GM06990 (cell line): Measurements from ENCODE around the gene TMEM135.

Source experiments
- DNase-seq: peaks from one replicate; pipeline ENCODE4 v3.0.0-alpha.2; 2011; ENCODE audit not compliant: insufficient read length; ENCODE audit errors: extremely low read depth
- H3K27me3 ChIP-seq: replicated peaks from 2 replicates; pipeline ENCODE4 v1.6.0; 2011; ENCODE audit warnings: low read length; ENCODE audit not compliant: control insufficient read depth, insufficient read depth
- H3K36me3 ChIP-seq: 2 replicates; pipeline ENCODE4 v1.5.1; 2011; ENCODE audit warnings: low read length; ENCODE audit not compliant: control insufficient read depth, insufficient read depth
- H3K4me3 ChIP-seq: replicated peaks from 2 replicates; pipeline ENCODE4 v1.5.1; 2011; ENCODE audit warnings: low read depth, mild to moderate bottlenecking, control low read depth, low read length
- CTCF ChIP-seq: IDR thresholded peaks from 2 replicates; pipeline ENCODE4 v1.5.1; 2011; ENCODE audit warnings: low read length, control low read depth, mild to moderate bottlenecking, inconsistent platforms; ENCODE audit not compliant: insufficient read depth, poor library complexity, severe bottlenecking

Gene TMEM135

GRCh38 chr11:87304412-87304811 lies 266.7 kb downstream of the TMEM135 start:
- Histone ChIP-seq H3K27me3 (no peaks in the 10 kb centered on the region), H3K36me3 (no peaks in the 10 kb centered on the region; the same call in 1 of the 2 replicates), H3K4me3 (no peak overlapping the region)
- no peak for DNase-seq
- no peak for TF ChIP-seq CTCF

GRCh38 chr11:87306262-87306851 lies 268.6 kb downstream of the TMEM135 start:
- H3K36me3 ChIP-seq: no peaks in the 10 kb centered on the region; the same call in 1 of the 2 replicates
- no peak overlapping the region for H3K4me3 ChIP-seq
- DNase-seq: no peak
- no peaks in the 10 kb centered on the region for H3K27me3 ChIP-seq
- TF ChIP-seq CTCF: no peak

- no peaks in the 10 kb centered on the region for H3K27me3 ChIP-seq
- no peak overlapping the region for H3K4me3 ChIP-seq
- no peak for TF ChIP-seq CTCF
- no peaks in the 10 kb centered on the region; the same call in 1 of the 2 replicates for H3K36me3 ChIP-seq
- DNase-seq: no peak
Measured at GRCh38 chr11:87307101-87307500, 269.4 kb downstream of the TMEM135 start.

GRCh38 chr11:87315229-87315628 lies 277.5 kb downstream of the TMEM135 start:
- Histone ChIP-seq H3K36me3 (no peaks in the 10 kb centered on the region), H3K27me3 (no peaks in the 10 kb centered on the region), H3K4me3 (no peak overlapping the region)
- TF ChIP-seq CTCF: no peak
- DNase-seq: no peak

- no peaks in the 10 kb centered on the region for H3K36me3 ChIP-seq
- DNase-seq: no peak
- H3K27me3 ChIP-seq: no peaks in the 10 kb centered on the region
- TF ChIP-seq CTCF: no peak
- H3K4me3 ChIP-seq: no peak overlapping the region
Measured at GRCh38 chr11:87316491-87316890, 278.8 kb downstream of the TMEM135 start.

- no peak for TF ChIP-seq CTCF
- H3K27me3 ChIP-seq: no peaks in the 10 kb centered on the region
- H3K4me3 ChIP-seq: no peak overlapping the region
- DNase-seq: no peak
- H3K36me3 ChIP-seq: no peaks in the 10 kb centered on the region
Measured at GRCh38 chr11:87317441-87317840, 279.7 kb downstream of the TMEM135 start.
